Esophagus (tissue), 2 donors: ENCODE measurements around the gene RAB40B. TPM values are rescaled to one million over a fixed set of nuclear protein-coding genes. Genes with fewer than 3 reads are reported as not detected.

ENCODE experiments used
- H3K27ac ChIP-seq, 2 donors: one replicate each; pipeline ENCODE4 v1.5.1; 2013; ENCODE audit warnings: low read depth in 2 of 2, mild to moderate bottlenecking in 2 of 2, inconsistent platforms in 1 of 2, low read length in 1 of 2, moderate library complexity in 1 of 2
- H3K27me3 ChIP-seq, 2 donors: one replicate each; pipeline ENCODE4 v1.6.1; 2013; ENCODE audit warnings: low read length in 2 of 2, control low read depth in 1 of 2, mild to moderate bottlenecking in 1 of 2; ENCODE audit not compliant: insufficient read depth in 2 of 2, control insufficient read depth in 1 of 2
- H3K36me3 ChIP-seq, 2 donors: one replicate each; pipeline ENCODE4 v1.6.1; 2013; ENCODE audit warnings: low read length in 1 of 2; ENCODE audit not compliant: control insufficient read depth in 2 of 2, insufficient read depth in 2 of 2
- H3K4me1 ChIP-seq, 2 donors: one replicate each; pipeline ENCODE4 v1.6.1; 2013; ENCODE audit warnings: low read length in 1 of 2; ENCODE audit not compliant: control insufficient read depth in 2 of 2, insufficient read depth in 2 of 2
- H3K4me3 ChIP-seq, 2 donors: one replicate each; pipeline ENCODE4 v1.5.1; 2013; ENCODE audit warnings: low read length in 2 of 2, mild to moderate bottlenecking in 2 of 2, low read depth in 1 of 2, moderate library complexity in 1 of 2
- H3K9me3 ChIP-seq, 2 donors: one replicate each; pipeline ENCODE4 v1.6.1; 2013; ENCODE audit warnings: mild to moderate bottlenecking in 2 of 2, low read depth in 1 of 2, low read length in 1 of 2, moderate library complexity in 1 of 2; ENCODE audit not compliant: control insufficient read depth in 2 of 2, insufficient read depth in 1 of 2
- WGBS, 2 donors: extraction: QIAGEN DNeasy Blood & Tissue Kit; methylation state at CpG; one replicate each; pipeline ENCODE4 v1.1.7; 2013; 5-methylcytosine and 5-hydroxymethylcytosine counted together
- polyA plus RNA-seq, 2 donors: library from polyadenylated mRNA; stranded (reverse); fragments of 200-250 nt; gene quantifications; one replicate each; pipeline ENCODE4 v1.2.3, GENCODE V29; 2013
- donor health status: healthy with polysubstance abuse.
- donor health status: Bipolar disorder and iron deficiency.

RAB40B gene
- polyA plus RNA-seq, 2 donors: 9.3 to 9.7 TPM

- 91 to 93% methylated on average over 14 of the region's 14 CpGs for WGBS, 2 donors
- H3K27ac ChIP-seq: no peak overlapping the region
- no peaks in the 10 kb centered on the region for H3K27me3 ChIP-seq
- H3K4me3 ChIP-seq: no peak overlapping the region
- H3K4me1 ChIP-seq: peaks cover 0 to 9% of the 10 kb centered on the region in 2 donors
- peaks cover 0 to 32% of the 10 kb centered on the region in 2 donors for H3K36me3 ChIP-seq
- H3K9me3 ChIP-seq: no peaks in the 10 kb centered on the region
Observed at GRCh38 chr17:82642022-82642421, 56.5 kb downstream of the RAB40B start.

GRCh38 chr17:82640036-82640435, 58.5 kb downstream of the RAB40B start:
- Histone ChIP-seq H3K36me3 (peaks cover 0 to 32% of the 10 kb centered on the region in 2 donors), H3K4me3 (peak overlapping the region in 1 of 2 donors; percentile 2), H3K27ac (no peak overlapping the region), H3K9me3 (no peaks in the 10 kb centered on the region), H3K4me1 (peaks cover 0 to 10% of the 10 kb centered on the region in 2 donors), H3K27me3 (no peaks in the 10 kb centered on the region)
- WGBS, 2 donors: 90 to 97% methylated on average over 5 of the region's 5 CpGs

GRCh38 chr17:82639628-82640027, 58.9 kb downstream of the RAB40B start:
- Histone ChIP-seq H3K36me3 (peaks cover 0 to 32% of the 10 kb centered on the region in 2 donors), H3K27ac (no peak overlapping the region), H3K4me1 (peaks cover 0 to 10% of the 10 kb centered on the region in 2 donors), H3K4me3 (peak overlapping the region in 1 of 2 donors; percentile 2), H3K9me3 (no peaks in the 10 kb centered on the region), H3K27me3 (no peaks in the 10 kb centered on the region)
- WGBS, 2 donors: 87 to 88% methylated on average over 14 of the region's 14 CpGs

GRCh38 chr17:82638183-82638773, 60.2 kb downstream of the RAB40B start:
- 77 to 82% methylated on average over 4 of the region's 5 CpGs for WGBS, 2 donors
- Histone ChIP-seq H3K4me3 (no peak overlapping the region), H3K27ac (peak overlapping the region; percentile 12 to 15), H3K27me3 (no peaks in the 10 kb centered on the region), H3K4me1 (peaks cover 0 to 10% of the 10 kb centered on the region in 2 donors), H3K9me3 (no peaks in the 10 kb centered on the region), H3K36me3 (peaks cover 3 to 29% of the 10 kb centered on the region in 2 donors)

- Histone ChIP-seq H3K4me3 (peak overlapping the region in 1 of 2 donors; percentile 13), H3K9me3 (no peaks in the 10 kb centered on the region), H3K4me1 (peaks cover 0 to 10% of the 10 kb centered on the region in 2 donors), H3K36me3 (peaks cover 3 to 18% of the 10 kb centered on the region in 2 donors), H3K27ac (peak overlapping the region; percentile 94 to 97), H3K27me3 (no peaks in the 10 kb centered on the region)
- 63 to 65% methylated on average over 16 of the region's 16 CpGs for WGBS, 2 donors
Observed at GRCh38 chr17:82636626-82637598, 61.6 kb downstream of the RAB40B start.

- no peaks in the 10 kb centered on the region for H3K9me3 ChIP-seq
- peaks cover 0 to 5% of the 10 kb centered on the region in 2 donors for H3K4me1 ChIP-seq
- H3K27ac ChIP-seq: no peak overlapping the region
- H3K27me3 ChIP-seq: no peaks in the 10 kb centered on the region
- H3K36me3 ChIP-seq: peaks cover 3 to 18% of the 10 kb centered on the region in 2 donors
- H3K4me3 ChIP-seq: no peak overlapping the region
Observed at GRCh38 chr17:82633343-82633742, 65.2 kb downstream of the RAB40B start.

GRCh38 chr17:82632451-82632850, 66.0 kb downstream of the RAB40B start:
- Histone ChIP-seq H3K27me3 (no peaks in the 10 kb centered on the region), H3K4me3 (no peak overlapping the region), H3K4me1 (peaks cover 0 to 6% of the 10 kb centered on the region in 2 donors), H3K9me3 (no peaks in the 10 kb centered on the region), H3K27ac (no peak overlapping the region), H3K36me3 (peaks cover 3 to 20% of the 10 kb centered on the region in 2 donors)
- WGBS, 2 donors: 87 to 88% methylated on average over 8 of the region's 8 CpGs

- no peak overlapping the region for H3K27ac ChIP-seq
Observed at GRCh38 chr17:82631544-82631943, 67.0 kb downstream of the RAB40B start.

GRCh38 chr17:82630212-82630611, 68.3 kb downstream of the RAB40B start:
- Histone ChIP-seq H3K27ac (no peak overlapping the region), H3K4me3 (no peak overlapping the region)

More at GRCh38 chr17:82631544-82631943, 67.0 kb downstream of the RAB40B start:
- WGBS, 2 donors: 81 to 85% methylated on average over 6 of the region's 6 CpGs
- Histone ChIP-seq H3K4me3 (no peak overlapping the region), H3K27me3 (no peaks in the 10 kb centered on the region), H3K4me1 (peaks cover 0 to 7% of the 10 kb centered on the region in 2 donors), H3K9me3 (no peaks in the 10 kb centered on the region), H3K36me3 (peaks cover 3 to 27% of the 10 kb centered on the region in 2 donors)

More at GRCh38 chr17:82630212-82630611, 68.3 kb downstream of the RAB40B start:
- peaks cover 0 to 4% of the 10 kb centered on the region in 2 donors for H3K4me1 ChIP-seq
- H3K27me3 ChIP-seq: no peaks in the 10 kb centered on the region
- no peaks in the 10 kb centered on the region for H3K9me3 ChIP-seq
- 91 to 92% methylated on average over 12 of the region's 12 CpGs for WGBS, 2 donors
- H3K36me3 ChIP-seq: peaks cover 6 to 30% of the 10 kb centered on the region in 2 donors
